HL-60 (cell line): ENCODE measurements around the gene SLC6A18.

Source experiments
- DNase-seq, 2 experiments: peaks; one replicate each; pipeline ENCODE4 v3.0.0-alpha.2; 2010 to 2020; ENCODE audit warnings: low read depth in 1 of 2, low spot score in 1 of 2
- H3K27ac ChIP-seq: fragments of 250-450 bp; sonication (Bioruptor Pico); replicated peaks from 2 replicates; pipeline ENCODE4 v1.5.1; 2020; ENCODE audit warnings: mild to moderate bottlenecking, moderate library complexity
- H3K27me3 ChIP-seq: fragments of 250-450 bp; sonication (Bioruptor Pico); 2 replicates; pipeline ENCODE4 v1.5.1; 2021; ENCODE audit warnings: mild to moderate bottlenecking, moderate library complexity; ENCODE audit not compliant: insufficient read depth, poor library complexity, severe bottlenecking
- H3K4me3 ChIP-seq: replicated peaks from 2 replicates; pipeline ENCODE4 v1.5.1; 2011; ENCODE audit warnings: mild to moderate bottlenecking, control low read depth, low read length; ENCODE audit not compliant: insufficient read depth
- CTCF ChIP-seq: IDR thresholded peaks from one replicate; pipeline ENCODE4 v1.5.1; 2011; ENCODE audit warnings: low read length, control low read depth, inconsistent platforms; ENCODE audit not compliant: insufficient read depth
- GABPA ChIP-seq: IDR thresholded peaks from 2 replicates; pipeline ENCODE4 v1.6.1; 2012; ENCODE audit warnings: low read depth
- POLR2AphosphoS5 ChIP-seq: IDR thresholded peaks from 2 replicates; pipeline ENCODE4 v1.6.1; 2012; ENCODE audit warnings: low read depth
- REST ChIP-seq: IDR thresholded peaks from 2 replicates; pipeline ENCODE4 v1.6.1; 2012; ENCODE audit warnings: low read depth; ENCODE audit not compliant: insufficient replicate concordance
- SPI1 ChIP-seq: IDR thresholded peaks from 2 replicates; pipeline ENCODE4 v1.6.1; 2012; ENCODE audit warnings: low read depth, mild to moderate bottlenecking, borderline replicate concordance

Gene SLC6A18

DNA sequence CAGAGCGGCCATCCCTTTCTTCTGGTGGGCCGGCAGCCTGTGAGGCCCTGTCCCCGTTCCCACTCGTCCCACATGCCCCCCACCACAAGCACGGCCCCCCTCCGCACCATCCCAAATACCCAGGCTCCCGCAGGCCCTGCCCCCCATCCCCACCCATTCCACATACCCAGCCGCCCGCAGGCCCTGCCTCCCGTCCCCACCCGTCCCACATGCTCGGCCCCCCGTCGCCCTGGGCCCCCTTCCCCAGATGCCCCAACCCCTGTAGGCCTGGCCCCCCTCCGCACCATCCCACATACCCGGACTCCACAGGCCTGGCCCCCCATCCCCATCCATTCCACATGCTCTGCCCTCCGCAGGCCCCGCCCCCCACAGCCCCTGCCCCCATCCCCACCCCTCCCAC, 12.3 kb upstream of the SLC6A18 start:
- no peak for DNase-seq
- Histone ChIP-seq H3K27me3 (no peaks in the 10 kb centered on the region), H3K27ac (no peak overlapping the region), H3K4me3 (no peak overlapping the region)
- TF ChIP-seq POLR2AphosphoS5 (no peak), REST (no peak), SPI1 (no peak), GABPA (no peak), CTCF (no peak)

GRCh38 chr5:1213508-1214162, 11.5 kb upstream of the SLC6A18 start:
- TF ChIP-seq CTCF (no peak), SPI1 (no peak), POLR2AphosphoS5 (no peak), GABPA (no peak), REST (no peak)
- H3K27me3 ChIP-seq = no peaks in the 10 kb centered on the region

DNA sequence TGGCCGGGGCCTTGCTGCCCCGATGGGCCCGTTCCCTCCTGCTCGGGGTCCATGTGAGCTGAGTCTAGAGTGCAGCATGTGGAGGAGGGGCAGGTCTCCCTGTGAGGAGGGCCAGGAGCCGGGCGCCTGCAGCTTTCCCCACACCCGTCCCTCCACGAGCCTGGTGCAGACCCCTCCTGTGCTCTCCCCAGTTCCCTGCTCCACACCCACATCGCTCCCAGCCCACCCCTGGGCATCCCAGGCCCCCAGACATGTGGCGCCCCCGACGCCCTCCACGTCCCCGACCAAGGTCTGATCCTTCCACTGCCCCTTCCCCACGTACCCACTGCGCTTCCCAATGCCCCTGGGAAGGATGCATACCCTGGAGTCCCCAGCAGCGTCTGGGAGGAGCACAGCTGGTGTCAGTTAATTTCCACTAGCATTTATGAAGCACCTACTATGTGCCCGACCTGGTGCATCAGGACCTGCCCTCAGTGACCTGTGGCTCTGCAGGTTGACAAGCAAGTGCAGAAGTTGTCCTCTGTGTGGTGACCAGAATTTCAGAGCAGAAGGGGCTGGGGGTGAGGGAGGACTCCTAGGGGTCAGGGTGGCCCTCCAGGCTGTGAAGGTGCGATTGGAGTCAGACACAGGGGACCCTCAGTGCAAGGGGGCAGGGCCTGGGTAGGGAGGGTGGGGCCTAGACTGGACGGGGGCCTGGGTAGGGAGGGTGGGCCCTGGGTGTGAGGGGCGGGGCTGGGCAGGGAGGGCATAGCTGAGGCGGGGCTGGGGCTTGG, 10.8 kb upstream of the SLC6A18 start:
- no peak overlapping the region for H3K27ac ChIP-seq
- H3K27me3 ChIP-seq = no peaks in the 10 kb centered on the region
- H3K4me3 ChIP-seq = no peak overlapping the region
- TF ChIP-seq GABPA (no peak), CTCF (no peak), REST (no peak)
- no peak for DNase-seq

More at GRCh38 chr5:1213508-1214162, 11.5 kb upstream of the SLC6A18 start:
- no peak overlapping the region for H3K27ac ChIP-seq
- no peak for DNase-seq
- H3K4me3 ChIP-seq = no peak overlapping the region
